Colonic mucosa (tissue), 4 donors: ENCODE data around the gene ERBB4. TPM values are rescaled to one million over a fixed set of nuclear protein-coding genes. Genes with fewer than 3 reads are reported as not detected.

Source experiments
- DNase-seq: peaks from one replicate; pipeline ENCODE4 v3.0.0-alpha.2; 2020
- H3K27ac ChIP-seq: fragments of 200-600 bp; one replicate; pipeline ENCODE4 v1.8.0; 2021
- H3K27me3 ChIP-seq: fragments of 200-600 bp; one replicate; pipeline ENCODE4 v1.8.0; 2021
- H3K36me3 ChIP-seq: fragments of 200-600 bp; one replicate; pipeline ENCODE4 v1.8.0; 2021
- H3K4me1 ChIP-seq: fragments of 200-600 bp; one replicate; pipeline ENCODE4 v1.8.0; 2021; ENCODE audit warnings: mild to moderate bottlenecking
- H3K4me3 ChIP-seq: fragments of 200-600 bp; one replicate; pipeline ENCODE4 v1.8.0; 2021
- H3K9ac ChIP-seq, 2 donors: one replicate each; pipeline ENCODE4 v1.7.0; 2013; ENCODE audit warnings: control low read depth in 2 of 2, low read depth in 2 of 2, low read length in 2 of 2
- H3K9me3 ChIP-seq: fragments of 200-600 bp; one replicate; pipeline ENCODE4 v1.8.0; 2021
- CTCF ChIP-seq: fragments of 200-600 bp; IDR thresholded peaks from one replicate; pipeline ENCODE4 v1.8.0; 2022; ENCODE audit warnings: antibody characterized with exemption, mild to moderate bottlenecking
- intact Hi-C: fragments of 100-400 bp; cut with DNase I; formaldehyde crosslinking; loops from one replicate; pipeline ENCODE4 v1.14.1; 2022
- total RNA-seq, 2 donors: library from RNA; stranded (reverse); fragmentation: NEBNext Ultra II Directional in 1 of 2; extraction: Animal tissue kit (Norgen Biotek cat#: 25700) in 1 of 2; gene quantifications; one replicate each; pipeline ENCODE4 v1.2.1, GENCODE V29; 2021
- donor health status: healthy.
- donor health status: DM: no; HTN: no; CAD: no.
- donor health status: DM: no; HTN: no; CAD: no.

ERBB4 gene
- total RNA-seq, 2 donors from 2014 or later: 0.05 to 0.07 TPM

GRCh38 chr2:211468217-211468616 is 1070.4 kb downstream of the ERBB4 start:
- no peak for TF ChIP-seq CTCF
- H3K4me3 ChIP-seq: no peak overlapping the region
- H3K27ac ChIP-seq: no peak overlapping the region
- no peaks in the 10 kb centered on the region for H3K4me1 ChIP-seq
- no peaks in the 10 kb centered on the region for H3K9me3 ChIP-seq
- no peak overlapping the region for H3K9ac ChIP-seq
- no peaks in the 10 kb centered on the region for H3K27me3 ChIP-seq
- no peak for DNase-seq
- H3K36me3 ChIP-seq: no peaks in the 10 kb centered on the region
- intact Hi-C loops: no loop called here

DNA sequence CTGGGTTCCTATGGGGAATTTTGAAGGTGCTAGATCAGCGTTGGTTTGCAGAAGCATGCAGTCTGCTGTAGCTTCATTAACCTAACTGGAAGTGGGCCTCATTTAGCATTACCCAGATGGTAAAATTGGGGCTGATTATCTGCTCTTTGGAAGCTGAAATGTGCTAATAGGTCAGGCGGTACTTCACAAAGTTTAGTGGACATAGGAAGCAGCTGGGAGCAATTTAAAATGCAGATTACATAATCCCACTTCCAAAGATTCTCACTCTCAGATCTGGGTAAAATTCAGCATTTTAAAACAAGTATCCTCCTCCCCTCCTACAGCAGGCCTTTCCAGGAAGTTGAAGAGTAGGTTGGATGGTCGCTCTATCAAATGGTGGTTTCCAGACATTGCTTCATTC is 1075.2 kb downstream of the ERBB4 start:
- Histone ChIP-seq H3K27ac (no peak overlapping the region), H3K36me3 (no peaks in the 10 kb centered on the region), H3K4me1 (no peaks in the 10 kb centered on the region), H3K9me3 (no peaks in the 10 kb centered on the region), H3K27me3 (no peaks in the 10 kb centered on the region), H3K4me3 (no peak overlapping the region), H3K9ac (no peak overlapping the region)
- no peak for TF ChIP-seq CTCF
- DNase-seq: no peak
- intact Hi-C loops: no loop called here

GRCh38 chr2:211458974-211459373 is 1079.6 kb downstream of the ERBB4 start:
- intact Hi-C loops: no loop called here
- Histone ChIP-seq H3K4me1 (no peaks in the 10 kb centered on the region), H3K4me3 (no peak overlapping the region), H3K9me3 (no peaks in the 10 kb centered on the region), H3K27ac (no peak overlapping the region), H3K27me3 (no peaks in the 10 kb centered on the region), H3K9ac (no peak overlapping the region), H3K36me3 (no peaks in the 10 kb centered on the region)
- DNase-seq: no peak
- TF ChIP-seq CTCF: no peak

GRCh38 chr2:211457325-211457724 is 1081.3 kb downstream of the ERBB4 start:
- H3K36me3 ChIP-seq: no peaks in the 10 kb centered on the region
- intact Hi-C loops: no loop called here

GRCh38 chr2:211455216-211455841 is 1083.3 kb downstream of the ERBB4 start:
- no peaks in the 10 kb centered on the region for H3K27me3 ChIP-seq
- H3K4me1 ChIP-seq: no peaks in the 10 kb centered on the region
- TF ChIP-seq CTCF: peak; percentile 88
- no peak overlapping the region for H3K9ac ChIP-seq
- peak; percentile 20 for DNase-seq
- H3K36me3 ChIP-seq: no peaks in the 10 kb centered on the region
- no peak overlapping the region for H3K4me3 ChIP-seq
- H3K9me3 ChIP-seq: no peaks in the 10 kb centered on the region
- H3K27ac ChIP-seq: no peak overlapping the region
- intact Hi-C loops: no loop called here

More at GRCh38 chr2:211457325-211457724, 1081.3 kb downstream of the ERBB4 start:
- Histone ChIP-seq H3K9me3 (no peaks in the 10 kb centered on the region), H3K27ac (no peak overlapping the region), H3K27me3 (no peaks in the 10 kb centered on the region), H3K4me3 (no peak overlapping the region), H3K9ac (no peak overlapping the region), H3K4me1 (no peaks in the 10 kb centered on the region)
- TF ChIP-seq CTCF: no peak
- no peak for DNase-seq
